HCT116 (cell line): ENCODE measurements around the gene QRICH1. TPM values are rescaled to one million over a fixed set of nuclear protein-coding genes. Genes with fewer than 3 reads are reported as not detected.

ENCODE experiments used
- ATAC-seq: fragments of 200-7000 bp; cut with Tn5 transposase; 2 replicates; pipeline ENCODE4 v1.9.1; 2020; ENCODE audit warnings: mild to moderate bottlenecking, moderate library complexity
- BruUV-seq: library from RNA; stranded (reverse); fragments of 400-500 nt; replicated peaks from 2 replicates; lab custom pipeline; 2021; lab: Mats Ljungman, UMichigan
- CTCF ChIA-PET: fragments of 300-600 bp; sonication (Branson Sonifier 250); formaldehyde crosslinking; loops from one replicate; lab custom pipeline; 2021; ENCODE audit warnings: antibody characterized with exemption; lab: Charles Lee
- POLR2A ChIA-PET: fragments of 300-600, 350-600 bp; sonication (Branson Sonifier 250); formaldehyde crosslinking; loops from one replicate; lab custom pipeline; 2021; ENCODE audit warnings: antibody characterized with exemption; lab: Charles Lee
- RAD21 ChIA-PET, 2 experiments: fragments of 300-600 bp; sonication (Branson Sonifier 250); formaldehyde crosslinking; loops; one replicate each; lab custom pipeline; 2023; ENCODE audit warnings: low total read pairs in 2 of 2; ENCODE audit not compliant: uncharacterized antibody in 2 of 2, unreplicated experiment in 2 of 2, low non-redundant PET in 1 of 2; lab: Charles Lee
- DNase-seq: peaks from one replicate; pipeline ENCODE4 v3.0.0-alpha.2; 2010; ENCODE audit warnings: low read depth, low spot score
- H2AFZ ChIP-seq: fragments of 200-600 bp; shearing (Covaris generic), sonication (generic); 2 replicates; pipeline ENCODE4 v1.6.1; 2017; ENCODE audit warnings: low read depth, mixed run types, mixed read lengths, antibody characterized with exemption, low read length; ENCODE audit not compliant: poor library complexity, severe bottlenecking
- H3K27ac ChIP-seq: 2 replicates; pipeline ENCODE4 v1.5.1; 2012; ENCODE audit warnings: low read depth, low read length
- H3K27me3 ChIP-seq: fragments of 200-600 bp; sonication (generic); 2 replicates; pipeline ENCODE4 v1.6.1; 2016; ENCODE audit warnings: mixed run types, low read length, mixed read lengths; ENCODE audit not compliant: insufficient read depth
- H3K36me3 ChIP-seq, 2 experiments: fragments of 200-500 bp in 1 of 2; fragments of 200-600 bp in 1 of 2; sonication (Bioruptor generic) in 1 of 2; sonication (generic) in 1 of 2; 2 replicates each; pipeline versions ENCODE4 v1.5.1 to v1.6.1; 2014 to 2016; ENCODE audit warnings: low read length in 2 of 2, inconsistent platforms in 1 of 2, mixed read lengths in 1 of 2, mixed run types in 1 of 2; ENCODE audit not compliant: insufficient read depth in 2 of 2, control insufficient read depth in 1 of 2
- H3K4me1 ChIP-seq, 2 experiments: fragments of 200-600 bp in 1 of 2; sonication (generic) in 1 of 2; 2 replicates each; pipeline versions ENCODE4 v1.5.1 to v1.6.1; 2012 to 2017; ENCODE audit warnings: low read length in 2 of 2, inconsistent platforms in 1 of 2, mild to moderate bottlenecking in 1 of 2, mixed read lengths in 1 of 2, mixed run types in 1 of 2, moderate library complexity in 1 of 2; ENCODE audit not compliant: insufficient read depth in 2 of 2, control insufficient read depth in 1 of 2
- H3K4me2 ChIP-seq: fragments of 200-600 bp; sonication (generic); 2 replicates; pipeline ENCODE4 v1.6.1; 2017; ENCODE audit warnings: mixed run types, low read length, mixed read lengths
- H3K4me3 ChIP-seq, 2 experiments: fragments of 200-600 bp in 1 of 2; sonication (generic) in 1 of 2; replicated peaks in 1 of 2; 2 replicates each; pipeline ENCODE4 v1.5.1; 2011 to 2016; ENCODE audit warnings: low read length in 2 of 2, control low read depth in 1 of 2, low read depth in 1 of 2, mild to moderate bottlenecking in 1 of 2, mixed read lengths in 1 of 2, mixed run types in 1 of 2
- H3K79me2 ChIP-seq: fragments of 200-600 bp; sonication (generic); 2 replicates; pipeline ENCODE4 v1.6.1; 2017; ENCODE audit warnings: mild to moderate bottlenecking, mixed run types, low read length, moderate library complexity, mixed read lengths; ENCODE audit not compliant: insufficient read depth
- H3K9ac ChIP-seq: fragments of 200-600 bp; sonication (generic); 2 replicates; pipeline ENCODE4 v1.6.1; 2016; ENCODE audit warnings: low read length, mixed read lengths
- H3K9me2 ChIP-seq: fragments of 200-600 bp; sonication (generic), shearing (Covaris generic); 2 replicates; pipeline ENCODE4 v1.6.1; 2017; ENCODE audit warnings: mixed run types, mild to moderate bottlenecking, moderate library complexity; ENCODE audit not compliant: insufficient read depth
- H3K9me3 ChIP-seq, 2 experiments: fragments of 200-500 bp in 1 of 2; fragments of 200-600 bp in 1 of 2; sonication (Bioruptor generic) in 1 of 2; sonication (generic) in 1 of 2; 2 replicates each; pipeline ENCODE4 v1.6.1; 2014 to 2017; ENCODE audit warnings: low read length in 2 of 2, mixed read lengths in 2 of 2, inconsistent platforms in 1 of 2, low read depth in 1 of 2, mild to moderate bottlenecking in 1 of 2, mixed run types in 1 of 2, moderate library complexity in 1 of 2; ENCODE audit not compliant: control insufficient read depth in 1 of 2, insufficient read depth in 1 of 2
- H4K20me1 ChIP-seq: fragments of 200-600 bp; sonication (generic), shearing (Covaris generic); 2 replicates; pipeline ENCODE4 v1.6.1; 2017; ENCODE audit warnings: mixed run types, mild to moderate bottlenecking, moderate library complexity; ENCODE audit not compliant: insufficient read depth
- EGR1 ChIP-seq: IDR thresholded peaks from 2 replicates; pipeline ENCODE4 v1.6.1; 2012; ENCODE audit warnings: low read depth
- MAX ChIP-seq: IDR thresholded peaks from 2 replicates; pipeline ENCODE4 v1.6.1; 2012
- POLR2A ChIP-seq: IDR thresholded peaks from 2 replicates; pipeline ENCODE4 v1.7.0; 2011; ENCODE audit warnings: borderline replicate concordance; ENCODE audit not compliant: insufficient read depth, insufficient read length; ENCODE audit errors: extremely low read depth
- RAD21 ChIP-seq: IDR thresholded peaks from 2 replicates; pipeline ENCODE4 v1.6.1; 2012; ENCODE audit warnings: low read depth, mild to moderate bottlenecking
- SIN3A ChIP-seq: IDR thresholded peaks from 2 replicates; pipeline ENCODE4 v1.6.1; 2012; ENCODE audit warnings: low read depth
- SP1 ChIP-seq: IDR thresholded peaks from 2 replicates; pipeline ENCODE4 v1.6.1; 2012; ENCODE audit warnings: low read depth
- ZBTB33 ChIP-seq: IDR thresholded peaks from 2 replicates; pipeline ENCODE4 v1.6.1; 2011; ENCODE audit warnings: mild to moderate bottlenecking, low read length, moderate library complexity; ENCODE audit not compliant: insufficient replicate concordance; ENCODE audit errors: extremely low read depth
- intact Hi-C: fragments of 100-400 bp; cut with micrococcal nuclease; formaldehyde crosslinking; loops from 2 replicates; pipeline ENCODE4 v1.10.0; 2022
- total RNA-seq: library from RNA; stranded (reverse); gene quantifications from one replicate; pipeline ENCODE4 v1.2.1, GENCODE V29; 2021; ENCODE audit not compliant: unreplicated experiment

Gene QRICH1
- total RNA-seq, 1 experiment from 2014 or later, result 105 TPM

- ATAC-seq, result no peak
- POLR2A ChIA-PET, result interaction anchor here (1.4 to 2.7 kb wide), 3 partner anchors 11 to 102 kb away, joined by 5 to 10 read pairs (median 6); partner anchors contain the start of genes IMPDH2, KLHDC8B and USP19
These were observed 37.7 kb upstream of the QRICH1 start for GRCh38 chr3:49131576-49131975.

More at GRCh38 chr3:49131576-49131975, 37.7 kb upstream of the QRICH1 start:
- no peaks in the 10 kb centered on the region for H3K9me3 ChIP-seq
- CTCF ChIA-PET, result no interaction called here
- H2AFZ ChIP-seq, result no peak overlapping the region
- H3K79me2 ChIP-seq, result peaks cover 11% of the 10 kb centered on the region; the same call in 1 of the 2 replicates
- peak overlapping the region; percentile 87; the same call in 1 of the 2 replicates for H3K9ac ChIP-seq
- no peaks in the 10 kb centered on the region for H3K9me2 ChIP-seq
- no peaks in the 10 kb centered on the region for H4K20me1 ChIP-seq
- no peak for TF ChIP-seq EGR1
- no peak for TF ChIP-seq ZBTB33
- TF ChIP-seq RAD21, result no peak
- no peak for TF ChIP-seq MAX
- TF ChIP-seq POLR2A, result no peak
- TF ChIP-seq SIN3A, result no peak
- TF ChIP-seq SP1, result no peak
- TF ChIP-seq, all 23 proteins: peak for 0
- Histone ChIP-seq H3K27me3 (no peaks in the 10 kb centered on the region), H3K4me3 (peak overlapping the region; percentile 70 to 91), H3K36me3 (peaks cover 0 to 2% of the 10 kb centered on the region in 2 experiments; a peak in 1 of 4 replicates), H3K27ac (peak overlapping the region; percentile 89), H3K4me1 (peaks cover 16 to 46% of the 10 kb centered on the region in 2 experiments), H3K4me2 (peak overlapping the region; percentile 100)
- RAD21 ChIA-PET, result no interaction called here
- intact Hi-C loops, result no loop called here
- DNase-seq, result no peak
- no TSS peak for BruUV-seq
